K562 (cell line): Measurements from ENCODE around the gene FST. TPM values are rescaled to one million over a fixed set of nuclear protein-coding genes. Genes with fewer than 3 reads are reported as not detected.

Experiments
- ARID3A ChIP-seq: IDR thresholded peaks from 2 replicates; pipeline ENCODE4 v1.6.1; 2012; ENCODE audit warnings: low read depth, low read length, improper control_type of control experiment, borderline replicate concordance
- ARID3B ChIP-seq: fragments of 250-450 bp; sonication (Bioruptor Pico); IDR thresholded peaks from 2 replicates; pipeline ENCODE4 v1.4.0; 2020; ENCODE audit warnings: borderline replicate concordance
- HBP1 ChIP-seq: fragments of 450-650 bp; formaldehyde crosslinking; IDR thresholded peaks from 2 replicates; pipeline ENCODE4 v1.4.0; 2022; ENCODE audit warnings: missing genetic modification characterization
- MLLT1 ChIP-seq, 2 experiments: fragments of 450-650 bp; IDR thresholded peaks; 2 replicates each; pipeline ENCODE4 v1.6.1; 2016
- NBN ChIP-seq: fragments of 450-650 bp; IDR thresholded peaks from 2 replicates; pipeline ENCODE4 v1.6.1; 2016; ENCODE audit warnings: low read depth, mild to moderate bottlenecking
- PHF20 ChIP-seq: fragments of 450-650 bp; IDR thresholded peaks from 2 replicates; pipeline ENCODE4 v1.6.1; 2018; ENCODE audit not compliant: partially characterized antibody
- RBFOX2 ChIP-seq: fragments of 200-400 bp; formaldehyde crosslinking; IDR thresholded peaks from 2 replicates; pipeline ENCODE4 v1.6.1; 2017; ENCODE audit warnings: low read depth, mild to moderate bottlenecking, low read length, moderate library complexity
- TAL1 ChIP-seq: fragments of 450-650 bp; IDR thresholded peaks from 2 replicates; pipeline ENCODE4 v1.6.1; 2016; ENCODE audit warnings: mild to moderate bottlenecking
- YY1 ChIP-seq, 3 experiments: IDR thresholded peaks; 2 replicates each; pipeline ENCODE4 v1.6.1; 2011; ENCODE audit warnings: low read length in 2 of 3, mild to moderate bottlenecking in 2 of 3, moderate library complexity in 2 of 3, borderline replicate concordance in 1 of 3, control low read depth in 1 of 3, low read depth in 1 of 3; ENCODE audit not compliant: insufficient read depth in 3 of 3, insufficient replicate concordance in 2 of 3, control insufficient read depth in 1 of 3, insufficient read length in 1 of 3; ENCODE audit errors: extremely low read depth in 1 of 3
- ZNF407 ChIP-seq: fragments of 450-650 bp; IDR thresholded peaks from 2 replicates; pipeline ENCODE4 v1.6.1; 2016; ENCODE audit warnings: low read depth
- polyA plus RNA-seq, 8 experiments: library from polyadenylated mRNA; depleted of rRNA in 4 of 8; stranded (reverse) in 5 of 8; unstranded in 3 of 8; fragments of >200 nt; fragmentation: Nextera tagmentation in 2 of 8; fragmentation: Illumina TruSeq in 1 of 8; extraction: Ambion mirVana in 2 of 8; extraction: Trizol in 1 of 8; gene quantifications; 2 replicates each; pipeline versions ENCODE4 v1.2.1 to v1.2.3, GENCODE V29; 2011 to 2014; ENCODE audit warnings: inconsistent platforms in 1 of 8, missing spikeins in 1 of 8
- total RNA-seq, 7 experiments: library from RNA; depleted of rRNA in 6 of 7; stranded (reverse); fragments of >200 nt in 6 of 7; fragmentation: Illumina TruSeq in 2 of 7; extraction: Trizol in 2 of 7; gene quantifications; 2 replicates each; pipeline versions ENCODE4 v1.2.1 to v1.2.3, GENCODE V29; 2011 to 2021; ENCODE audit warnings: low replicate concordance in 1 of 7

The FST gene
- total and polyA plus RNA-seq, 9 of the 15 experiments (the other 6 are each of a cell fraction or from before 2014, with no cell fraction given): 0.03 to 0.27 TPM; not detected in 7

GRCh38 chr5:53478411-53479044, 1.9 kb upstream of the FST start (continued):
- TF ChIP-seq NBN (peak; percentile 62; the same call in 1 of the 2 replicates), RBFOX2 (no peak), TAL1 (0 out of 2 replicates have a peak, but pooled peaks have one; percentile 25), ARID3B (CRISPR knock-in tag) (no peak), YY1 (IDR thresholded peaks at IDR 0.05; ENCODE audit: borderline replicate concordance in 1 of 3, control insufficient read depth in 1 of 3, extremely low read depth in 1 of 3, insufficient read depth in 3 of 3, insufficient read length in 1 of 3, insufficient replicate concordance in 2 of 3, low read depth in 1 of 3, low read length in 2 of 3) (no peak), ZNF407 (0 out of 2 replicates have a peak, but pooled peaks have one; percentile 26), ARID3A (0 out of 2 replicates have a peak, but pooled peaks have one; percentile 8), MLLT1 (IDR thresholded peaks at IDR 0.05) (peak; percentile 56 to 74; a peak in 3 of 4 replicates), PHF20 (no peak), HBP1 (CRISPR knock-in tag) (peak; percentile 80; the same call in 1 of the 2 replicates)
